Liver (tissue), 9 donors: ENCODE data around the gene ZDHHC11. TPM values are rescaled to one million over a fixed set of nuclear protein-coding genes. Genes with fewer than 3 reads are reported as not detected.
A peak's percentile ranks its signal among the peaks of the same experiment; 100 is the strongest.
"Not testable (repeated sequence)": the region's sequence is repeated elsewhere in the genome, so short reads cannot be mapped to it uniquely, and the experiment has no call there.

ENCODE experiments used
- DNase-seq: peaks from one replicate; pipeline ENCODE4 v3.0.0-alpha.2; 2017; ENCODE audit warnings: low spot score
- H3K27ac ChIP-seq, 2 donors: one replicate each; pipeline ENCODE4 v1.7.0; 2013; ENCODE audit warnings: inconsistent platforms in 2 of 2, low read length in 2 of 2, control low read depth in 1 of 2, low read depth in 1 of 2, mild to moderate bottlenecking in 1 of 2
- H3K27me3 ChIP-seq, 4 donors: one replicate each; pipeline versions ENCODE4 v1.6.1 to v1.7.0; 2013; ENCODE audit warnings: low read length in 3 of 4, inconsistent platforms in 1 of 4, mild to moderate bottlenecking in 1 of 4, moderate library complexity in 1 of 4; ENCODE audit not compliant: control insufficient read depth in 4 of 4, insufficient read depth in 4 of 4
- H3K36me3 ChIP-seq, 4 donors: one replicate each; pipeline versions ENCODE4 v1.6.1 to v1.7.0; 2013; ENCODE audit warnings: low read length in 3 of 4, mild to moderate bottlenecking in 3 of 4, low read depth in 1 of 4, moderate library complexity in 1 of 4; ENCODE audit not compliant: control insufficient read depth in 4 of 4, insufficient read depth in 3 of 4
- H3K4me1 ChIP-seq, 4 donors: one replicate each; pipeline versions ENCODE4 v1.6.1 to v1.7.0; 2013; ENCODE audit warnings: low read length in 3 of 4, mild to moderate bottlenecking in 3 of 4, moderate library complexity in 1 of 4; ENCODE audit not compliant: control insufficient read depth in 4 of 4, insufficient read depth in 4 of 4
- H3K4me3 ChIP-seq, 3 donors: one replicate each; pipeline versions ENCODE4 v1.6.1 to v1.7.0; 2013; ENCODE audit warnings: low read length in 3 of 3, control low read depth in 1 of 3, low read depth in 1 of 3, mild to moderate bottlenecking in 1 of 3
- H3K9ac ChIP-seq, 2 donors: one replicate each; pipeline ENCODE4 v1.7.0; 2013; ENCODE audit warnings: low read length in 2 of 2, mild to moderate bottlenecking in 2 of 2, moderate library complexity in 2 of 2, control low read depth in 1 of 2, low read depth in 1 of 2
- H3K9me3 ChIP-seq, 4 donors: one replicate each; pipeline versions ENCODE4 v1.6.1 to v1.7.0; 2013; ENCODE audit warnings: low read length in 3 of 4; ENCODE audit not compliant: control insufficient read depth in 4 of 4
- WGBS: extraction: QIAGEN DNeasy Blood & Tissue Kit; methylation state at CpG from one replicate; pipeline ENCODE4 v1.1.7; 2013; 5-methylcytosine and 5-hydroxymethylcytosine counted together
- polyA plus RNA-seq, 2 donors: library from polyadenylated mRNA; stranded (reverse) in 1 of 2; unstranded in 1 of 2; fragments of 200-250 nt in 1 of 2; fragments of >200 nt in 1 of 2; fragmentation: Nextera tagmentation in 1 of 2; extraction: Ambion mirVana in 1 of 2; gene quantifications; one replicate each; pipeline versions ENCODE4 v1.2.1 to v1.2.3, GENCODE V29; 2013 to 2015
- total RNA-seq, 2 donors: library from RNA; depleted of rRNA; stranded (reverse); fragments of >200 nt; gene quantifications; one replicate each; pipeline ENCODE4 v1.2.3, GENCODE V29; 2014
- donor health status: healthy.
- donor health status: healthy.
- donor health status: healthy.
- donor health status: healthy.
- donor health status: healthy.

Gene ZDHHC11
- total and polyA plus RNA-seq, 4 donors: 0.93 to 3.2 (median 1.3) TPM

- not testable (repeated sequence) for DNase-seq, H3K27me3 ChIP-seq, H3K9me3 ChIP-seq, H3K36me3 ChIP-seq
- Histone ChIP-seq H3K9ac (peak overlapping the region in 1 of 2 donors; percentile 38), H3K4me1 (peaks cover 4 to 11% (median 6%) of the 10 kb centered on the region in 4 donors), H3K27ac (peak overlapping the region in 1 of 2 donors; percentile 41), H3K4me3 (peak overlapping the region; percentile 61 to 70 (median 63))
- under 1% methylated on average over 43 of the region's 43 CpGs for WGBS
Measured at GRCh38 chr5:783881-784427, 66.8 kb downstream of the ZDHHC11 start.

GRCh38 chr5:783049-783802 is 67.6 kb downstream of the ZDHHC11 start:
- not testable (repeated sequence) for H3K27me3 ChIP-seq, DNase-seq, H3K9ac ChIP-seq, H3K36me3 ChIP-seq, H3K9me3 ChIP-seq, H3K27ac ChIP-seq
- WGBS: 12% methylated on average over 30 of the region's 31 CpGs
- Histone ChIP-seq H3K4me1 (peaks cover 4 to 11% (median 6%) of the 10 kb centered on the region in 4 donors), H3K4me3 (peak overlapping the region in 1 of 3 donors; percentile 70)

- no CpG with 5 or more reads among the region's 12 CpGs for WGBS
- DNase-seq, H3K9ac ChIP-seq, H3K9me3 ChIP-seq, H3K4me3 ChIP-seq, H3K36me3 ChIP-seq, H3K27ac ChIP-seq, H3K27me3 ChIP-seq: not testable (repeated sequence)
- peaks cover 4 to 11% (median 6%) of the 10 kb centered on the region in 4 donors for H3K4me1 ChIP-seq
Measured at GRCh38 chr5:782356-782755, 68.4 kb downstream of the ZDHHC11 start.

- 92% methylated on average over 17 of the region's 17 CpGs for WGBS
- not testable (repeated sequence) for H3K27me3 ChIP-seq, H3K27ac ChIP-seq, H3K36me3 ChIP-seq, H3K9ac ChIP-seq, H3K9me3 ChIP-seq, DNase-seq, H3K4me3 ChIP-seq
- peaks cover 4 to 11% (median 6%) of the 10 kb centered on the region in 4 donors for H3K4me1 ChIP-seq
Measured at GRCh38 chr5:780571-780970, 70.2 kb downstream of the ZDHHC11 start.

- not testable (repeated sequence) for H3K4me1 ChIP-seq, H3K9me3 ChIP-seq, H3K4me3 ChIP-seq, H3K27ac ChIP-seq, H3K9ac ChIP-seq, DNase-seq, H3K27me3 ChIP-seq, H3K36me3 ChIP-seq
- 92% methylated on average over 9 of the region's 9 CpGs for WGBS
Measured at GRCh38 chr5:778967-779366, 71.8 kb downstream of the ZDHHC11 start.

GRCh38 chr5:778421-778820 is 72.4 kb downstream of the ZDHHC11 start:
- DNase-seq, H3K27ac ChIP-seq, H3K9me3 ChIP-seq, H3K36me3 ChIP-seq, H3K4me3 ChIP-seq, H3K27me3 ChIP-seq, H3K4me1 ChIP-seq, H3K9ac ChIP-seq: not testable (repeated sequence)
- 97% methylated on average over 3 of the region's 6 CpGs for WGBS
